ENCODE measurements around the gene UBR2. TPM values are rescaled to one million over a fixed set of nuclear protein-coding genes. Genes with fewer than 3 reads are reported as not detected.

UBR2 gene
- total RNA-seq, 4 donors from 2014 or later, result 15.9 to 52.7 (median 49.4) TPM

- H3K4me1 ChIP-seq, result no peaks in the 10 kb centered on the region
- no peak overlapping the region for H3K27ac ChIP-seq
- intact Hi-C loops (cut with DNase I; ENCODE audit: low total_unique reads) (no loop called here), in situ Hi-C loops (cut with MboI; ENCODE audit: low pct_ligation_motif_present in 1 of 4, low pct_unique_long_range_greater_than_20kb in 1 of 4, low sequenced_read_pairs in 3 of 4) (no loop called here)
- no peaks in the 10 kb centered on the region for H3K9me3 ChIP-seq
- TF ChIP-seq POLR2AphosphoS5 (IDR thresholded peaks at IDR 0.05), result no peak
- TF ChIP-seq CTCF (IDR thresholded peaks at IDR 0.05), result no peak
- no peak for TF ChIP-seq EP300 (IDR thresholded peaks at IDR 0.05; ENCODE audit: low read depth)
- no peak for TF ChIP-seq POLR2A (IDR thresholded peaks at IDR 0.05)
- DNase-seq, result no peak
- peaks cover 0 to 76% (median 37%) of the 10 kb centered on the region in 4 donors for H3K36me3 ChIP-seq
- no peak overlapping the region for H3K4me3 ChIP-seq
- 87 to 94% methylated on average over 3 to 7 of the region's 7 CpGs for WGBS, 2 donors (ENCODE audit: low coverage in 1 of 2)
- H3K27me3 ChIP-seq, result no peaks in the 10 kb centered on the region
Observed at GRCh38 chr6:42689371-42689770, 125.5 kb downstream of the UBR2 start.

DNA sequence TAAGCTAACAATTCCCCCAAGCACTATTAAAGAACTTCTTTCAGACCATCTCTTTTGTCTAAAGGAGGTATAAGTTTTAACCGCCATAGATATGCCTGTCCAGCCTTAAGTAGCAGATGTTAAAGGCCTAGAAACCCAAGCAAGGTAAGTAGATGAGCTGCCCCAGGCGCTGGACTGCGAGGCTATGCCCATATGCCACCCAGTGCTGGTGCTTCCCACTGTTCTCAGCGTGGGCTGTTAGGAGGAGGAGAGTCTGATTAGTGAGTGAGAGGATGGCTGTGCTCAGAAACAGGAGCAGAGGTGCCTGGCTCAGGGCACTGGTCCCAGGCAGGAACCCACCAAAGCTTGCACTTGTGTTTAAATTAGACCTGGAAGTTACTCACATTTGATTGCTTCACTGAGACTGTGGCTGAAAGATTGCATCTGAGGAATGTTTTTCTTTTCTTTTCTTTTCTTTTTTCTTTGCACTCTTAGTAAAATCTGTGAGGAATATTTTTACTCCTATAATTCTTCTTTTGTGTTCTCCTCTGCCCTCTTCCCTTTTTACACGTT, 126.4 kb downstream of the UBR2 start:
- in situ Hi-C loops (cut with MboI; ENCODE audit: low pct_ligation_motif_present in 1 of 4, low pct_unique_long_range_greater_than_20kb in 1 of 4, low sequenced_read_pairs in 3 of 4), result no loop called here
- Histone ChIP-seq H3K36me3 (peaks cover 0 to 68% (median 34%) of the 10 kb centered on the region in 4 donors), H3K4me3 (no peak overlapping the region), H3K27ac (no peak overlapping the region), H3K9me3 (no peaks in the 10 kb centered on the region), H3K27me3 (no peaks in the 10 kb centered on the region), H3K4me1 (no peaks in the 10 kb centered on the region)
- 90 to 93% methylated on average over 3 to 5 of the region's 5 CpGs for WGBS, 2 donors (ENCODE audit: low coverage in 1 of 2)
- no peak for DNase-seq
- TF ChIP-seq POLR2AphosphoS5 (IDR thresholded peaks at IDR 0.05) (no peak), EP300 (IDR thresholded peaks at IDR 0.05; ENCODE audit: low read depth) (no peak), CTCF (IDR thresholded peaks at IDR 0.05) (no peak), POLR2A (IDR thresholded peaks at IDR 0.05) (no peak)
- intact Hi-C loops (cut with DNase I; ENCODE audit: low total_unique reads), result no loop called here

DNA sequence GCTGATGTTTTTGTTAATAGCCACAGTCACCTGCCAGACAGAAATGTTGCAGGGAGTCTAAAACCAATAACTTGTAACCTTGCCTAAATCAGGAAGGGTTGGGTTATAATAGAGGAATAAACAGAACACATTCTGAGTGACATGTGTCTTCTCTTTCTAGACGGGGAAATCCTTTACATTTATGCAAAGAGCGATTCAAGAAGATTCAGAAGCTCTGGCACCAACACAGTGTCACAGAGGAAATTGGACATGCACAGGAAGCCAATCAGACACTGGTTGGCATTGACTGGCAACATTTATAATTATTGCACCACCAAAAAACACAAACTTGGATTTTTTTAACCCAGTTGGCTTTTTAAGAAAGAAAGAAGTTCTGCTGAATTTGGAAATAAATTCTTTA, 127.0 kb downstream of the UBR2 start:
- H3K27ac ChIP-seq, result no peak overlapping the region

More for the DNA sequence above, 127.0 kb downstream of the UBR2 start:
- Histone ChIP-seq H3K4me3 (no peak overlapping the region), H3K4me1 (no peaks in the 10 kb centered on the region), H3K9me3 (no peaks in the 10 kb centered on the region), H3K27me3 (no peaks in the 10 kb centered on the region), H3K36me3 (peaks cover 0 to 63% (median 31%) of the 10 kb centered on the region in 4 donors)
- TF ChIP-seq POLR2AphosphoS5 (IDR thresholded peaks at IDR 0.05), result no peak
- no peak for TF ChIP-seq POLR2A (IDR thresholded peaks at IDR 0.05)
- TF ChIP-seq CTCF (IDR thresholded peaks at IDR 0.05), result no peak
- TF ChIP-seq EP300 (IDR thresholded peaks at IDR 0.05; ENCODE audit: low read depth), result no peak
- intact Hi-C loops (cut with DNase I; ENCODE audit: low total_unique reads), result no loop called here
- DNase-seq, result no peak
- WGBS, 2 donors (ENCODE audit: low coverage in 1 of 2), result 65 to 73% methylated on average over 2 of the region's 2 CpGs
- in situ Hi-C loops (cut with MboI; ENCODE audit: low pct_ligation_motif_present in 1 of 4, low pct_unique_long_range_greater_than_20kb in 1 of 4, low sequenced_read_pairs in 3 of 4), result no loop called here
